ENCODE data around the gene MYL9.
A peak's percentile ranks its signal among the peaks of the same experiment; 100 is the strongest.

The MYL9 gene

GRCh38 chr20:36584018-36584481 lies 42.7 kb downstream of the MYL9 start:
- DNase-seq, result no peak

GRCh38 chr20:36585410-36586125 lies 44.2 kb downstream of the MYL9 start:
- no peak for DNase-seq

DNA sequence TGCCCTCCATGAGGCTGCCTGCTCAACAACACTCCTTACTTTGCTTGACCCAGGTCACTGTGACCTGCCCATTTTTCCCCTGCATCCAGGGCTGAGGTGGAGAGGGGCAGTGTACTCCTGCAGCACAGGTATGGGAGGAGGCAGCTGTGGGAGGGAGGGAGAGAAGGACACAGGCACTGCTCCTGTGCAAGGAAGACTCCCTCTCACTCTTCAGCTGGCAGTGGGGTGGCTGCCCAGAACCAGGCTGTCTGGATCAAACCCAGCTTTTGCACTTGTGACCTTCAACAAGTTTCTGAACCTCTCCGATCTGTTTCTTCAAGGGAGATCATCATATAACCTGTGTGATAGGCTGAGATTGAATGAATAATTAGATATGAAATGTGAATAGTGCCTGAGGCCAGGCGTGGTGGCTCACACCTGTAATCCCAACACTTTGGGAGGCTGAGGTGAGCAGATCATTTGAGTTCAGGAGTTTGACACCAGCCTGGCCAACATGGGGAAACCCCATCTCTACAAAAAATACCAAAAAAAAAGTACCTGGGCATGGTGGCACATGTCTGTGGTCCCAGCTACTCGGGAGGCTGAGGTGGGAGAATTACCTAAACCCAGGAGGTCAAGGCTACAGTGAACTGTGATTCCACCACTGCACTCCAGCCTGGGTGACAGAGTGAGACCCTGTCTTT lies 46.2 kb downstream of the MYL9 start:
- DNase-seq, result no peak

GRCh38 chr20:36591281-36591680 lies 50.0 kb downstream of the MYL9 start:
- DNase-seq, result peak in 1 of 2 experiments; percentile 71

DNA sequence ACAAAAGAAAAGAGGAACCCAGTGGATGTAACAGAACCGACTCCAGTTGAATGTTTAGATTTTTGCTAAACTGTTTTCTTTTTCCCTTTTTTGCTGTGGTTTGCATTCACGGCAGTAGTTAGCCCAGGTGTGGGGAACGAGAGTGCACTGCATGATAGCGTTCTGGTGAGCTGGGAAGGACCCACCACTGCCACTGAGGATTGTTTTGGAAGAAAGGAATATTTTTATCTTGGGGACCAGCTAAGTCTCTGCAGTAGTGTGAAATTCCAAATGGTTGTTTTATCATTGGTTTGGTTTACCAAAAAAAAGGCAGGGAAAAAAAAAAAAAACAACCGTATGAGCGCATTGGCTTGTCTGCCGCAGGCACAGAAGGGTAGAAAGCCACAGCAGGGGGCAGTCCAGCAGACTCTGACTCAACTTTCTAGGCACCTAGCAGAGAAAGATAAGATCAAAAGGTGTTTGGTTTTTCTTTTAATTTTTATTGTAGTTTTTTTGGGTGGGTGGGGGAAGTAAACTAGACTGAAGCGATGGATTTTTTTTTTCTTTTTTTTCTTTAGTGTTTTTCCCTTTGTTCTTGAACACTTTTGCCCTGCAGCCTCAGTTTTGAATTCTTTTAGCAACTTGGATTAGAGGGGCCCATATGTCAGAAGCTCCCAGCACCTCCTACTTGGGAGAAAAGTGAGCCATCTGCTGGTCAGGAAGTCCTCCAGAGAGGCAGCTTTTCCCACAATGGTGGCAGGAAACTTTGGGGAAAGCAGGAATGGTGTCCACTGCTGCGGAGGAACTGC lies 50.7 kb downstream of the MYL9 start:
- DNase-seq, result peak in 1 of 2 experiments; percentile 8

GRCh38 chr20:36593347-36593929 lies 52.1 kb downstream of the MYL9 start:
- DNase-seq, result no peak

DNA sequence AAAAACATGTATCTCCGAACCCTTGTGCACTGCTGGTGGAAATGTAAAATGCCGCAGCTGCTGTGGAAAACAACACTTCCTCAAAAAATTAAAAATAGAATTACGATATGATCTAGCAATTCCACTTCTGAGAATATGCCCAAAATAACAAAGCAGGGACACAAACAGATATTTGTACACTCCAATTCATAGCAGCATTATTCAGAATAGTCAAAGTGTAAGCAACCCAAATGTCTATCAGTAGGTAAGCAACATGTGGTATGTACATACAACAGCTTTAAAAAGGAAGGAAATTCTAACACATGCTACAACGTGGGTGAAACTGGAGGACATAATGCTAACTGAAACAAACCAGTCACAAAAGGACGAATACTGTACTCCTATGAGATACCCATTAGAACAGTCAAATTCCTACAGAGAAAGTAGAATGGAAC lies 58.6 kb downstream of the MYL9 start:
- DNase-seq, result no peak

All from NCI-H446 (cell line).